ENCODE measurements around the gene CLDN16. TPM values are rescaled to one million over a fixed set of nuclear protein-coding genes. Genes with fewer than 3 reads are reported as not detected.

CLDN16 gene
- polyA plus RNA-seq, 2 of the 4 experiments (the other 2 are of a cell fraction) = 0.21 to 0.66 TPM

DNA sequence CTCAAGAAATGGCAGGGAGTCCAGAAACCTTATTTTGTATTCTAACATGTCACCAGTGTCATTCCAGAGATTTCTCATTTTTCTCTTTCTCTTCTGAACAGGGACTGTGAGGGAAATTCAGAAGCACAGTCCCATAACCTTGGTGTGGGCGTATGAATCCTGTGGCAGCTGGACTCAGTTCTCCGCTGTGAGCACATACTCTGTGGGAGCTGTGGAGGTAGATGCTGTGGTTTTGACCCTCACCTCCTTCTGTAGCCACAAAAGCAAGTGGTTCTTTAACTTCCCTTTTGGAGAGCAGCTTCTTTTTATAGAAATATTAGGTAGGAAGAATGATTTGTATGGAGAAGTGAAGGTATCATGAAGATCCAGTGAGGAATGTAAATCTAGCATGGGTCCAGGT is 48.4 kb downstream of the CLDN16 start:
- FAIRE-seq = no peak
- Histone ChIP-seq H3K4me1 (peaks cover 8% of the 10 kb centered on the region; the same call in 2 of the 3 replicates), H3K4me3 (no peak overlapping the region), H3K9me3 (no peaks in the 10 kb centered on the region), H3K4me2 (no peak overlapping the region), H3K27ac (no peak overlapping the region)
- no peak for DNase-seq (ENCODE audit: low read depth in 1 of 2, low spot score in 1 of 2)
- no peak for ATAC-seq
- TF ChIP-seq CHD2 (IDR thresholded peaks at IDR 0.05; ENCODE audit: low read length, partially characterized antibody) = no peak
- TF ChIP-seq, protein P1, sequence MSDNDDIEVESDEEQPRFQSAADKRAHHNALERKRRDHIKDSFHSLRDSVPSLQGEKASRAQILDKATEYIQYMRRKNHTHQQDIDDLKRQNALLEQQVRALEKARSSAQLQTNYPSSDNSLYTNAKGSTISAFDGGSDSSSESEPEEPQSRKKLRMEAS (IDR thresholded peaks at IDR 0.05) = no peak
- no peak for TF ChIP-seq PHF8 (IDR thresholded peaks at IDR 0.05; ENCODE audit: borderline replicate concordance, low read depth)
- no peak for TF ChIP-seq POLR2AphosphoS2 (conservative IDR thresholded peaks at IDR 0.05; ENCODE audit: low read length)
- no peak for TF ChIP-seq ZFP36 (IDR thresholded peaks at IDR 0.05; ENCODE audit: borderline replicate concordance, partially characterized antibody)
- no peak for TF ChIP-seq MAFK (IDR thresholded peaks at IDR 0.05; ENCODE audit: partially characterized antibody)
- TF ChIP-seq NPAS2 (CRISPR knock-in tag; IDR thresholded peaks at IDR 0.05; ENCODE audit: borderline replicate concordance) = no peak
- TF ChIP-seq HEYL (CRISPR knock-in tag; IDR thresholded peaks at IDR 0.05) = no peak
- TF ChIP-seq SMC3 (IDR thresholded peaks at IDR 0.05) = no peak
- TF ChIP-seq, protein P2, sequence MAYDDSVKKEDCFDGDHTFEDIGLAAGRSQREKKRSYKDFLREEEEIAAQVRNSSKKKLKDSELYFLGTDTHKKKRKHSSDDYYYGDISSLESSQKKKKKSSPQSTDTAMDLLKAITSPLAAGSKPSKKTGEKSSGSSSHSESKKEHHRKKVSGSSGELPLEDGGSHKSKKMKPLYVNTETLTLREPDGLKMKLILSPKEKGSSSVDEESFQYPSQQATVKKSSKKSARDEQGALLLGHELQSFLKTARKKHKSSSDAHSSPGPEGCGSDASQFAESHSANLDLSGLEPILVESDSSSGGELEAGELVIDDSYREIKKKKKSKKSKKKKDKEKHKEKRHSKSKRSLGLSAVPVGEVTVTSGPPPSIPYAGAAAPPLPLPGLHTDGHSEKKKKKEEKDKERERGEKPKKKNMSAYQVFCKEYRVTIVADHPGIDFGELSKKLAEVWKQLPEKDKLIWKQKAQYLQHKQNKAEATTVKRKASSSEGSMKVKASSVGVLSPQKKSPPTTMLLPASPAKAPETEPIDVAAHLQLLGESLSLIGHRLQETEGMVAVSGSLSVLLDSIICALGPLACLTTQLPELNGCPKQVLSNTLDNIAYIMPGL (CRISPR knock-in tag; IDR thresholded peaks at IDR 0.05; ENCODE audit: borderline replicate concordance) = no peak
- TF ChIP-seq, protein P3, sequence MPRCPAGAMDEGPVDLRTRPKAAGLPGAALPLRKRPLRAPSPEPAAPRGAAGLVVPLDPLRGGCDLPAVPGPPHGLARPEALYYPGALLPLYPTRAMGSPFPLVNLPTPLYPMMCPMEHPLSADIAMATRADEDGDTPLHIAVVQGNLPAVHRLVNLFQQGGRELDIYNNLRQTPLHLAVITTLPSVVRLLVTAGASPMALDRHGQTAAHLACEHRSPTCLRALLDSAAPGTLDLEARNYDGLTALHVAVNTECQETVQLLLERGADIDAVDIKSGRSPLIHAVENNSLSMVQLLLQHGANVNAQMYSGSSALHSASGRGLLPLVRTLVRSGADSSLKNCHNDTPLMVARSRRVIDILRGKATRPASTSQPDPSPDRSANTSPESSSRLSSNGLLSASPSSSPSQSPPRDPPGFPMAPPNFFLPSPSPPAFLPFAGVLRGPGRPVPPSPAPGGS (IDR thresholded peaks at IDR 0.05) = no peak
- ChIA-PET CTCF (no interaction called here), POLR2A (no interaction called here)
- 100% methylated on average over 2 of the region's 2 CpGs for WGBS (ENCODE audit: missing lambda C conversion rate)

DNA sequence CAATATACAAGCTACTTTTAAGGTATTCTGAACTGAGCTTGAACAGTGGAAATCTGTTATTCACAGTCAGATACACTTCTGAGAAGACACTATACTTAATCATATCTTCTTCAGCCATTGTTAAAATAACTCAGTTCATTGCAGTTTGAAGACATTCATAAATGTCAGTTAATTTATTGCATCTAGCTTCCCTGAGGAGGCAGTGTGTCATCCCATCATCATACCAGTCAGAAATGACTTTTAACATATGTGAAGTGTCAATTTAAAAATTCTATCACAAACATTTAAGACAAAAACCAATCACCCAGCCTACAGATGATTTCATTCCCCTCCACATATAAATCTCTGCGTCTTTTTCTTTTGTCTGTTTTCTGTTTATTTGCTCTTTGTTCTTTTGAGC is 54.3 kb downstream of the CLDN16 start:
- TF ChIP-seq, protein P2 (CRISPR knock-in tag; IDR thresholded peaks at IDR 0.05; ENCODE audit: borderline replicate concordance) = no peak
- TF ChIP-seq EHF (CRISPR knock-in tag; IDR thresholded peaks at IDR 0.05) (no peak), RARB (CRISPR knock-in tag; IDR thresholded peaks at IDR 0.05) (no peak), FOSB (CRISPR knock-in tag; IDR thresholded peaks at IDR 0.05) (no peak), TFCP2L1 (CRISPR knock-in tag; IDR thresholded peaks at IDR 0.05) (no peak)
- Histone ChIP-seq H3K4me3 (no peak overlapping the region), H3K9me3 (no peaks in the 10 kb centered on the region), H3K4me2 (no peak overlapping the region), H3K4me1 (peaks cover 32% of the 10 kb centered on the region), H3K27ac (no peak overlapping the region)
- no peak for DNase-seq (ENCODE audit: low read depth in 1 of 2, low spot score in 1 of 2)
- CTCF ChIA-PET = interaction anchor here (1.3 to 3.4 kb wide), 3 partner anchors 11 to 481 kb away, joined by 3 to 11 read pairs (median 3); no protein-coding TSS in a partner anchor
- ATAC-seq = no peak
- WGBS (ENCODE audit: missing lambda C conversion rate) = 100% methylated on average over 1 of the region's 1 CpG
- no peak for FAIRE-seq
- POLR2A ChIA-PET = no interaction called here

DNA sequence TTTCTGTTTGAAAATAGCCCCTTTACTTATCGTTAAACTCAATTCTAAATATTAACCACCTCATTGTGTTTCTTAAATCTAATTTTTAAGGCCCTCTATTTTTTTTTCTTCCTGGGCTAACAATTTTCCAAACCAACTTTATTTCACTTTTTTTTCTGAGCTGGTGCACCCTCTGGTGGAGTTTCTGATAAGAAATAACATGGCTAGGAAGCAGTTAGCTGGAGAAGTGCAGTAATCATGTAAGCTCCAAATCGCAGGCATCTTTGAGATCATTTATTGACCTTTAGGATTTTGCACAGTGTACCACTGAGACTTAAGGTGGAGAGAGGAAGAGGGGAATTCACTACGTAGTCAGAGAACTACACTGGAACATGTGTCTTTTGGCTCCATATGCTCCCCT is 55.3 kb downstream of the CLDN16 start:
- CTCF ChIA-PET = interaction anchor here (0.6 to 1.7 kb wide), 12 partner anchors 10 to 463 kb away, joined by 3 to 8 read pairs (median 3); no protein-coding TSS in a partner anchor
- H3K4me3 ChIP-seq = no peak overlapping the region
- 29% methylated on average over 3 of the region's 3 CpGs for WGBS (ENCODE audit: missing lambda C conversion rate)
- no peaks in the 10 kb centered on the region for H3K9me3 ChIP-seq
- H3K4me2 ChIP-seq = no peak overlapping the region
- ATAC-seq (peak in 1 of 2 experiments; percentile 68; a peak in 3 of 6 replicates), DNase-seq (ENCODE audit: low read depth in 1 of 2, low spot score in 1 of 2) (peak; percentile 6 to 37), FAIRE-seq (no peak)
- POLR2A ChIA-PET = interaction anchor here (0.6 to 1.2 kb wide), 3 partner anchors 21 to 121 kb away, joined by 3 to 5 read pairs (median 3); partner anchors contain the start of gene CLDN1
- TF ChIP-seq, protein P4, sequence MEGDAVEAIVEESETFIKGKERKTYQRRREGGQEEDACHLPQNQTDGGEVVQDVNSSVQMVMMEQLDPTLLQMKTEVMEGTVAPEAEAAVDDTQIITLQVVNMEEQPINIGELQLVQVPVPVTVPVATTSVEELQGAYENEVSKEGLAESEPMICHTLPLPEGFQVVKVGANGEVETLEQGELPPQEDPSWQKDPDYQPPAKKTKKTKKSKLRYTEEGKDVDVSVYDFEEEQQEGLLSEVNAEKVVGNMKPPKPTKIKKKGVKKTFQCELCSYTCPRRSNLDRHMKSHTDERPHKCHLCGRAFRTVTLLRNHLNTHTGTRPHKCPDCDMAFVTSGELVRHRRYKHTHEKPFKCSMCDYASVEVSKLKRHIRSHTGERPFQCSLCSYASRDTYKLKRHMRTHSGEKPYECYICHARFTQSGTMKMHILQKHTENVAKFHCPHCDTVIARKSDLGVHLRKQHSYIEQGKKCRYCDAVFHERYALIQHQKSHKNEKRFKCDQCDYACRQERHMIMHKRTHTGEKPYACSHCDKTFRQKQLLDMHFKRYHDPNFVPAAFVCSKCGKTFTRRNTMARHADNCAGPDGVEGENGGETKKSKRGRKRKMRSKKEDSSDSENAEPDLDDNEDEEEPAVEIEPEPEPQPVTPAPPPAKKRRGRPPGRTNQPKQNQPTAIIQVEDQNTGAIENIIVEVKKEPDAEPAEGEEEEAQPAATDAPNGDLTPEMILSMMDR (IDR thresholded peaks at IDR 0.05) = peak; percentile 59
- TF ChIP-seq, protein P3 (IDR thresholded peaks at IDR 0.05) = no peak
- no peak for TF ChIP-seq RCOR1 (IDR thresholded peaks at IDR 0.05; ENCODE audit: low read depth, low read length)
- peak; percentile 63 to 66 for TF ChIP-seq RAD21 (conservative IDR thresholded peaks at IDR 0.05 in 1 of 2, IDR thresholded peaks at IDR 0.05 in 1 of 2)
- TF ChIP-seq SMC3 (IDR thresholded peaks at IDR 0.05) = peak; percentile 61
- peak overlapping the region in 1 of 2 experiments; percentile 32; a peak in 1 of 6 replicates for H3K27ac ChIP-seq
- peaks cover 36% of the 10 kb centered on the region for H3K4me1 ChIP-seq
